Measurements from ENCODE around the gene LRRC75A. TPM values are rescaled to one million over a fixed set of nuclear protein-coding genes. Genes with fewer than 3 reads are reported as not detected.

The LRRC75A gene
- total and polyA plus RNA-seq, 2 donors (not counting 1 experiment from before 2014, with no cell fraction given) = 2.0 to 3.4 TPM

DNA sequence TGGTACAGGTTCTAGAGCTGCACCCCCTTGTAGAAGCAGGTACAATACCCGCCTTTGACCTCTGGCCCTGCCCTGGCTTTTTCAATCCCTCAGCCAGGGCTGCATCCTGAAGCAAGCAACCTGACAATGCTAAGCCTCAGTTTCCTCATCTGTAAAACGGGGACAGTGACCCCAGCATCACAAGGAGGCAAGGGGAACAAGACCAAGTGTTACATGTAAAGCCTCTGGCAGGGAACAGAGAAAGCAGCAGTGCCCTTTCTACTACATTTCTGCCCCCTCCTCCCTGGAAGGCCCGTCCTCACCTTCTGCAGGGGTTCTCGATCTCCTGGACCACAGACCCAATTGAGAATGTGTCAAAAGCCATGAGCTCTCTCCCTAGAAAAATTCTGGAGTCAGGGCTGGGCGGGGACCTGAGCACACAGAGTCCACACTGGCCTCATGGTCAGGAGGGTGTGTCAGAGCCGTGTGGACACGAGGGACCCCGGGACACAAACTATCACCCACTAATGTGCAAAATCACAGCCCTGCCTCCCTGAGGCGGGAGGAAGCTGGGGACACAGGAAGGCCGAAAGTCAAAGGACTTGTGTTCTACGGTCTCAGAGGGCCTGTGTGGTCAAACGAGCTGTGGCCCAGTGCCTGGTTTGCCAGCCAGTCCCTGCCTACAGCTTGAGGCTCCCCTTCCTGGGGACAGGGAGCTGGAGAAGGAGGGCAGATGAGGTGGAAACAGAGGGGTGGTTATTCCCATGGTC lies 27.5 kb downstream of the LRRC75A start:
- no peaks in the 10 kb centered on the region for H3K9me3 ChIP-seq (ENCODE audit: control extremely low read depth in 1 of 3, control insufficient read depth in 2 of 3, insufficient read depth in 1 of 3, low read length in 2 of 3)
- no peaks in the 10 kb centered on the region for H4K20me1 ChIP-seq (ENCODE audit: control insufficient read depth, insufficient read depth, low read length, poor library complexity, severe bottlenecking)
- H3K4me2 ChIP-seq (replicated peaks; ENCODE audit: low read depth, low read length, poor library complexity, severe bottlenecking) = no peak overlapping the region
- Mint-ChIP-seq H3K4me3 (no peak overlapping the region), H3K9me3 (ENCODE audit: insufficient read depth) (no peaks in the 10 kb centered on the region), H3K27ac (no peak overlapping the region), H3K27me3 (no peaks in the 10 kb centered on the region), H3K4me1 (no peaks in the 10 kb centered on the region)
- no peak overlapping the region for H3K4me3 ChIP-seq (ENCODE audit: control extremely low read depth in 1 of 5, extremely low read depth in 1 of 5, insufficient read depth in 1 of 5, low read depth in 2 of 5, low read length in 4 of 5)
- intact Hi-C loops (cut with micrococcal nuclease) = no loop called here
- ATAC-seq (ENCODE audit: low read depth) = no peak
- no peak overlapping the region for H3K9ac ChIP-seq (ENCODE audit: low read length)
- no peak for TF ChIP-seq EZH2 (IDR thresholded peaks at IDR 0.05; ENCODE audit: borderline replicate concordance, insufficient read depth, low read depth, low read length, poor library complexity, severe bottlenecking)
- TF ChIP-seq, protein P1, sequence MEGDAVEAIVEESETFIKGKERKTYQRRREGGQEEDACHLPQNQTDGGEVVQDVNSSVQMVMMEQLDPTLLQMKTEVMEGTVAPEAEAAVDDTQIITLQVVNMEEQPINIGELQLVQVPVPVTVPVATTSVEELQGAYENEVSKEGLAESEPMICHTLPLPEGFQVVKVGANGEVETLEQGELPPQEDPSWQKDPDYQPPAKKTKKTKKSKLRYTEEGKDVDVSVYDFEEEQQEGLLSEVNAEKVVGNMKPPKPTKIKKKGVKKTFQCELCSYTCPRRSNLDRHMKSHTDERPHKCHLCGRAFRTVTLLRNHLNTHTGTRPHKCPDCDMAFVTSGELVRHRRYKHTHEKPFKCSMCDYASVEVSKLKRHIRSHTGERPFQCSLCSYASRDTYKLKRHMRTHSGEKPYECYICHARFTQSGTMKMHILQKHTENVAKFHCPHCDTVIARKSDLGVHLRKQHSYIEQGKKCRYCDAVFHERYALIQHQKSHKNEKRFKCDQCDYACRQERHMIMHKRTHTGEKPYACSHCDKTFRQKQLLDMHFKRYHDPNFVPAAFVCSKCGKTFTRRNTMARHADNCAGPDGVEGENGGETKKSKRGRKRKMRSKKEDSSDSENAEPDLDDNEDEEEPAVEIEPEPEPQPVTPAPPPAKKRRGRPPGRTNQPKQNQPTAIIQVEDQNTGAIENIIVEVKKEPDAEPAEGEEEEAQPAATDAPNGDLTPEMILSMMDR (IDR thresholded peaks at IDR 0.05) = no peak
- H3K79me2 ChIP-seq (ENCODE audit: control insufficient read depth, insufficient read depth, low read length) = no peaks in the 10 kb centered on the region
- H3K27ac ChIP-seq (ENCODE audit: low read length in 2 of 2) = no peak overlapping the region
- H3K4me1 ChIP-seq (ENCODE audit: control insufficient read depth in 2 of 2, insufficient read depth in 2 of 2, low read length in 2 of 2) = no peaks in the 10 kb centered on the region
- DNase-seq = no peak
- CTCF ChIA-PET = interaction anchor here (0.5 to 1.0 kb wide), 2 partner anchors 13 to 79 kb away, joined by 3 to 4 read pairs; no protein-coding TSS in a partner anchor
- H3K27me3 ChIP-seq (replicated peaks in 1 of 4; ENCODE audit: control extremely low read depth in 1 of 4, control insufficient read depth in 3 of 4, insufficient read depth in 4 of 4, low read length in 3 of 4) = no peaks in the 10 kb centered on the region
- 89% methylated on average over 12 of the region's 12 CpGs for WGBS (ENCODE audit: insufficient coverage)
- H3K36me3 ChIP-seq (replicated peaks in 1 of 2; ENCODE audit: control extremely low read depth in 1 of 2, control insufficient read depth in 1 of 2, extremely low read depth in 1 of 2, insufficient read depth in 2 of 2, low read length in 1 of 2) = no peaks in the 10 kb centered on the region
- no peak overlapping the region for H2AFZ ChIP-seq (ENCODE audit: insufficient read depth, low read depth, low read length, poor library complexity, severe bottlenecking)
- POLR2A ChIA-PET = no interaction called here

Measured in B cell (primary cell).